ENCODE data around the gene SND1.

The SND1 gene

DNA sequence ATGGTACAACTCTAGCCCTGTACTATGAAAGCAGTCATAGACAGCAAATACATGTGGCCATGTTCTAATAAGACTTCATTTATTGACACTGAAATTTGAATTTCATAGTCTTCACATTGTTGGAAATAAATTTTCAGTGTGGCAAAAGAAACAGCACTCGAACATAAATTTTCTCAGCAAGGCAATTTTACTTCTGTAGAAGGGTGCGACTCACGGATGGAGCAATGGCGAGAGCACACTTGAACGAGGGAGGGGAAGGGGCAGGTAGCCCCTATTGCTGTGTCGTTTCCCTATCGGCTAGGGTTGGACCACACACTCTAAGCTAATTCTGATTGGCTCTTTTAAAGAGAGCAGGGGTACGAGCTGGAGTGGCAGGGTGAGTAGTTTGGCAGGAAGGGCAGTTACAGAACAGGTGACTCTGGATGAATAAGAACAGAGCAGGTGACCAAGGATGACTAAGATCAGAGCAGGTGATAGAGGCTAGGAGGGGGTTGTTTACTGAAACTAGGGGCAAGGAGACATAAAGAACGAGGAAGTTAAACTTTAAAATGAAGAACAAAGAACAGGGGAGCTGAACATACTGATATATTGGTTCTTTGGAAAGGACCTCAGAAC is 327.2 kb downstream of the SND1 start:
- no peak for DNase-seq

DNA sequence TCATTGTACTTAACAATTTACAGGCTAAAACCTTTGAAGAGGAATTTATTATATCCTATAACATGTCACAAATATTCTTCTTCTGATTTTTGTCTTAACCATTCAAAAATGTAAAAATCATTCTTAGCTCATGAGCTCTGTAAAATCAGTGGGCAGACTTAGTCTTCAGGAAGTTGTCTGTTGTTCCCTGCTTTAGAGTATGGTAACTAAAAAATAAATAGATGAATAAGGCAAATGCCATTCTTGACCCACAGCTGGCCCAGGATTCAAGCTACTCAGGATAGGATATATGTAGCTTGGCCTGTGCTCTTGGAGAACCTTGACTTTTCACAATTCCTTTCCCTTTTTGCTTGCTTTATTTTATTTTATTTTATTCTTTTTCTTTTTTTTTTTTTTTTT is 327.7 kb downstream of the SND1 start:
- no peak for DNase-seq

DNA sequence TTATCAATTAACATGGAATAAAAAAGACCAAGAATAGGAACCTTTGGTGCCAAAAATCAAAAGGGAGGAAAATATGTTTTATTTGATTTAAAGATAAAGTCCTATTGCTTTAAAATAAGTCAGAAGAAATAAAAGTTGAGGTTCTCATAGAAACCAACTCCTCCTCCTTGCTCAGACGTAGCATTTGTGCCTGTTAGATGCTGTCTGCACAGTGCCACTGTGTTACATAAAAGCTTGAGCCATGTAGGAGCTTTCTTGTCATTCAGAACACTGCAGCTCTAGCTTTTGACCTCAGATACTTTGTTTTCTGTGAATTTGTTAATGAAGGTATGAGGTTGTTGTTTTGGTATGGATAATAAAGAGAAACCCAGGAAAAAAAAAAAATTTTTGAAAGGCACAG is 328.9 kb downstream of the SND1 start:
- DNase-seq = no peak

DNA sequence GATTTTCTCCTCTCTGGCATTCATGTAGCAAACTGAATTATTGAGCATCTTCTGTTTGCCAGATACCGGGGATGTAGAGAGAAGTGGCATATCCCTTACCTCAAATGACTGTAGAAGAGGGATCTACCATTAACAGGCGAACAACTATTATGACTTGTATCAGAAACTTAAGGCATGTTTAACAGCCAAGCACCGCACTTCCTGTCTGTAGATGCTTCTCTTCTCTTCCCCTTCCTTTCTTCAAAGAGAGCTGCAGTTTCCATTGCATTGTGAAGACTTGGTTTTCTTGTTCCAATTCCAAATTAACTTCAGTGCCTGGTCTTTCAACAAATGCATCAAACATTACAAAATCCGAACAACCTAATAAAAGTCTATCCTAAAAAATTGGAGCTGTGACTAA is 330.0 kb downstream of the SND1 start:
- no peak for DNase-seq

DNA sequence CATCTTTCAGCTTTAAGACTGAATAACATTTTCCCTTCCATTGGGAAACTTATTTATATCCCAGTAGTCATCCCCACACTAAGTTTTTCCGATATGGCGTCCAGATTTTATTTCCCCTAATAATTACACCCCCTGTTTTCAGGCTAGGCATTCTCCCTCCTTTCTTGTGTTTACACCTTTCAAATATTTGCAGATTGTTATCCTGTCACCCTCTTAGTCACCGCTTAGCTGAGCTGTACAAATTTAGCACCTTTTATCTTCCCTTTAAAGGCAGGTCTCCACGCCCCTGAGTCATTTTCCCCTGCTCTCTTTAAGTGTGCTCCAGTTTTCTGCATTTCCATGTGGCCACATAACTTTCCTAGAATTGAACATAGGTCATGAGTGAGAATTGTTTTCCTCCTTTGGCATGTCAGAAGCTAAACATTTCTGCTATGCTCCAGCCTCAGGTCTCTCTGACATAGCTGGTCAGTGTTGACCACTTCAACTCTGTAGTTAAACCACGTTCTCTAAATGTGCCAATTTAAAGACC is 331.9 kb downstream of the SND1 start:
- peak; percentile 9 for DNase-seq

DNA sequence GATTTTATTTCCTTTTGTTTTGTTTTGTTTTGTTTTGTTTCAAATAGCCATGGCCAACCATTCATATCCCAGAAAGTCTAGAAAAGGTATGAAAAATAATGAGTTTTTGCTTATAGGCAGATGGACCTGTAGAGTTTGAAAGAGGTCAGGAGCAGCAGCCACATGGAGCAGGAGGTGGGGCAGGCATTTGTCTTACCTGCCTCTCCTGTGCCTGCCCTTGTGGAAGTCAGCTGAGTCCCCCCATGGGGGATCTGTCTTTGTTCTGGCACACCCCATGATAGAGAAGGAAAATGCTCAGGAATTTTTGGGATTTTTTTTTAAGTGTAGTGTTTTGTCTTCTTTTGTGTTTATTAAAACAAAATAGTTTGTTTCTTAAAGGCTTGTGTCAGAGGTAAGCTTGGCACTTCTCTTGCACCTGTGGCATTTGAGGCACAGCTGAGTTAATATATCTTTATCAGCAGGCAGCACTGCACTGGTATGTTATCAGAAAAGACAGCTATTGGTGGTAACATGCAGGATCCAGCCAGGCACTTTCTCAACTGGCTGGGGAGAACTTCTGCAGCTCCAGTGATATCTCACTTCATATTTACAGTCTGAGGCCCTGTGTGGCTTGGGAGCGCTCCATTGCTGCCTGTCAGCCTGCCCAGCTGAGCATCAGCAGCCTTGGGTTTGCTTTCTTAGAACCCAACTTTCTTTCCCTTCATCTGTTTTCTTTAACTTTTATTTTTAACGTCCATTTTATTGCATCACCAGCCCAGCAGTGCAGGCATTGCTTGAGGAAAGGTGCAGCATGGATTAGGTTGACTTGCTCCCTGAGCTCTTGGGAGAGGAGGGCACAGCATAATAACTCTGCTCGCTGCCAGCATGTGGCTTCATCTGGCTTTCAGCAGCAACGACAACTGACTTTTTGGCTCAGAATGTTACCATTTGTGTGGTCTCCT is 334.9 kb downstream of the SND1 start:
- DNase-seq = no peak

DNA sequence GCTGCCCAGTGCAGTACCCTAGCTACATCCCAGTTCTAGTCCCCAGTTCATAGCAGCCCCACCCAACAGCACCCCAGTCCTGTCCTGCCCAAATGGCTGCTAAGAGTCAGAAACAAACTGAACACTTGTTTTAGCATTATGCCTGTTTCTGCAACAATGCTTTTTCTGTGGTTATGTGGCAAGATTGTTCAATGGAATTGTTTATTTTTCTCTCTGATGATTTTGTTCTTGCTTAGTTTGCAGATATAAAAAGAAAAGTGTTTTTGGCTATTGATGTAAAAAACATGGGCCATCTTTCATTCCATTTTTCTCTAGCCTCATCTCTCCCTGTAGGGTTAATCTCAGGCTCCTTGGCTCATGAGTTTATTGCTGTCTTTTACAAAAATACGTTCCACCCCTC is 336.8 kb downstream of the SND1 start:
- DNase-seq = no peak

DNA sequence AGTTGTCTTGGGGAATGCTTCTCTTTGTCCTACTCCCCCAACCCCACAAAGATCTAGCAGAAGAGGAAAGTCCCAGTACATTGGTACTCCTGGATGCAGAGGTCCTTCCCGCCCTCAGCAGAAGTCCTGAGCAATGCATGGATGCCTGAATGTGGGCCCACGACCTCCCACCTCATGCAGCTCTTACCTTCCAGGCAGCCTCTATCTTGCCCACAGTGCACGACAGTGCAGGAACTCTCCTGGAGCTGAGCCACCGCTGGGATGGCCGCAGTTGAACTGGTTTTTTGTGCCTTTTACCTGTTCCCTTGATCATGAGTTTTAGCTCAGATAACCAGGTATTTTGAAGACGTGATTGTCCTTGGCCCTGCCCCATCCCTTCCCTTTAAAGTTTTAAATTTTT is 341.3 kb downstream of the SND1 start:
- DNase-seq = no peak

DNA sequence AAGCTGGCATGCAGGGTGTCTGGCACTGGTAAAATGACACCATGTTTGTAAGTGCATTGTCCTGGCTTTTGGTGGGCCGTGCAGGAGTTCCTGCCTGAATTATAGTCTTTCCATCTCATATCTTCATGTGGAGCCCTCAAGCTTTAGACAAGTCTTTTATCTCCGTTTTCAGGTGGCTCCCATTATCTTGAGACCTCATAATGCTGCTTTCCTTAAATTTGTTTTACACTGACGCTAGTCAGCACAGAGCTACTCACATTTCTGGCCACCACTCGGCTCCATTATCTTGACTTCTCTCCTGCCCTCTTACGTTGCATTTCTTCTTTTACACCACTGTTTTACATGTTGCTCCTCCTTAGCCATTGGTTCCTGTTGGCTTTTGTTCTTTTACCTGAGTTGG is 342.0 kb downstream of the SND1 start:
- no peak for DNase-seq

DNA sequence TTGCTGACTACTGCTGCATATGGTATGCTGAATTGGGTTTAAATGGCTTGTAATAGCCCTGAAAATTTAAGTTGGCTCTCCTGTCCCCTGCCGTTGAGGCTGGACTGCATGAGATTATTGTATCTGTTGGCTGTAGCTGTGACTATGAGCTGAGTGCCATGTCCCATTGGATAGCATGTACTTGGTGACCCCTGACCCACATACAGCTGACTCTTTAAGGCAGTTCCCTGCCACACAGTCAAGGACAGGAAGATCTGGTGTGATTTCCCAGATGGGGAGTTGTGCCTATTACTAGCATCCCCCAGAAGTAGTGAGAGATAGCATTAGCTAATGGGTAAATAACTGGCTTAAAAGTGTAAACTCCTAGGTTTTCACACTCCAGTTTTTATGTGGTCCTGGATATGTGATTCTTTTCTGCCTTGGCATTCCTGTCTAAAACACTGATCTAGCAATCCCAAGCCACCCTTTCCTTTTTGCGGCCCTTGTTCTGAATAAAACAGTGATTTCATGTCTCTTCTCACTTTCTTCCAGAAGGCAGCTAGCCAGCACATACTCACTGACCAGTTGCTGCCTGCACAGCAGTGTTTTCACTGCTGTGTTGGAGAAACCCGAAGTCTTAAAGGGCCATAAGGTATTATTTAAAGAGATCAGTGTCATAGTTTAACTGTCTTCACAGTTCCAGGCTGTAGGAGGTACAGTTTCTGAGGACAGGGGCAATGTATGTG is 343.3 kb downstream of the SND1 start:
- no peak for DNase-seq

DNA sequence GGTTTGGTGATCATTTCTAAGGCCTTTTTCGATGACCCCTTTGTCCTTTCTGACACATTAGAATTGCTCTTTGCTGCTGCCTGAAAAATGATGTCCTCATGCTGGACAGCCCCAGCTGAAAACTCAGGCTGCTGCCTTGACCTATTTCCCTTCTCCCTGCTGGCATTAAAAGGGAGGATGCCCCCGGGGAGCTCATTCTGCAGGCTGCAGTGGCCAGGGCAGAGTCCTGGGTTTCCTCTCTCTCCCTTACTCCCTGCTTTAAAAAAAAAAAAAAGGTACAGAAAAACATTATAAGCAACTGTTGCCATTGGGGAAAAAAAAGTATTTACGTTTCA is 343.9 kb downstream of the SND1 start:
- DNase-seq = no peak

DNA sequence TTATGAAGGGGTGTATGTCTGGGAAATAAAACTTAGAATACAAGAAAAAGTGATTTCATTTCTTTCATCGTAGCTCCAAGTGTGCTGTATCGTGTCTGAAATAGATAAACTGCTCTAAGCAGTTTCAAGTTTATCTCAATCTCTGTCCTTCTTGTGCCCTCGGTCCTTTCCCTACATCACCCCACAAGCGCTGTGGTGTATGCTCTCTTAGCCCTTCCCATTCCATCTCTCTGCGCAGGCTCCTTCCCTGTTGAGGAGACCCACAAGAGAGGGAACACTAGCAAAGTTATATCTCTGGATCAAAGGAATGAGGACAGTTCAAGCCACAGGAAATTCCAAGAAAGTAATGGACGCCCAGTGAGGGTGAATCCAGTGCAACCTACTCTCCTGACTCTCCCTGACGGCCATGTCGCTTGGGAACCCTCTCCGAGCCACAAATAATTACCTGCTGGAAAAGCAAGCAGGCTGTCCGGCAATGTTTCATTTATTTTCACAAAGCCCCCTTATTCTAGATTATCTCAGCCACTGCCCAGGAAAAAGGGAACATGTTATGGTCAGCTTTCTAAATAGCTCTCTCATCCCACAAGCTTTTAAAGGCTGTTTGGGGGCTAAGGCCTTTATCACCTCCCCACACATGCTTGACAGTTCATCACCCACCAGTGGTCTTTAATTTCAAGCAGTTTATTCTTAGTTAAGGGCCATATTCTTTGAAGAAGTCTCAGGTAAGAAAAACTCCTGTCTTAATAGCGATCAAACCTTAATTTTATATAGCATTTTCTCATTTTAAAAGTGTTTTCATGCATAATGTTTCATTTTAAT is 344.5 kb downstream of the SND1 start:
- no peak for DNase-seq

DNA sequence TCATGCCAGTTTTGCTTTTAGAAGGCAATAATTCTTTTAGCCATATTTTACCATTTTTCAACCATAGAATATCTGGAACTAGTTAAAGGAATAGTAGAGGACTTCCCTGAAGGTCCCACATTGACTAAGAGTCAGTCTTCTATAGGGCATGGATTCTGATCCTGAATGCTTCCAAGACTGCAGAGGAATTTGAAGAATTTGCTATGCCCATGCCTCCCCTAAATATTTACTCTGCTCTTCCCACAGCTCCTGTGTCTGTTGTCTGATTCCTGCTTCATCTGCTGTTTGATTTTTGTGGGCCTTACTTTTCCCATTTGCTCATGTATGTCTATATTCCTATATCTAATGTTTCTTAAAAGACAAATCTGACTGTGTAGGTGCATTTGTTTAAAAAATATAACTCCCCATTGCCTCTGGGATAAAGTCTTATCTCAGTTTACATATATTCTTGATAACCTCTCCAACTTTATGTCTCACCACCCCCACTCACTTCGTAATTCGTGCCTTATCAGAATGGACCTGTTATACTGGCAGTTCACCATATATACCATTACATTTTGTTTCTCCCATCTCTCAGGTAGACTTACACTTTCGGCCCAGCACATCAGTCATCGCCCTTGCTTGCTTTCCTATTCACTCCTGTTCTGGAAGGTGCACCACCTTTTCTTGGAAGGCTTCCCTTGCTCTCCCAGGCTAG is 345.4 kb downstream of the SND1 start:
- DNase-seq = no peak

DNA sequence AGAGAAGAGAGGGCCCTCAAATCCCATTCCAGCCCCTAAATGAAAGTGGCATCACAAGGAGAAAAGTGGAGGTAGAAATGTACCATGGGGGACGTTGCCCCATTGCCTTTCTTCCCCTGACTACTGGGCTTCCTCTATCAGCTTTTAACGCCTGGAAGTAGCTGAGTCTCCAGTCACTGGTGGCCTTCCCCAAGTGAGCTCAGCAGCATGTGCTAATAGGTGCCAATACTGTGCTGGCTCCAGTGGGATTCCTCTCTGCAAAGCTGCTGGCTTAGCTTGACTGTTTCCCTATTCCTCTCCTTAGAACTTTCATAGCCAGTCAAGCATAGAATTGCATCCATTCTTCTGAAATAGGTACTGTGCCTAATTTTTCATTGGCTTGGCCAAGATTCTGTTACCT is 346.7 kb downstream of the SND1 start:
- DNase-seq = no peak

DNA sequence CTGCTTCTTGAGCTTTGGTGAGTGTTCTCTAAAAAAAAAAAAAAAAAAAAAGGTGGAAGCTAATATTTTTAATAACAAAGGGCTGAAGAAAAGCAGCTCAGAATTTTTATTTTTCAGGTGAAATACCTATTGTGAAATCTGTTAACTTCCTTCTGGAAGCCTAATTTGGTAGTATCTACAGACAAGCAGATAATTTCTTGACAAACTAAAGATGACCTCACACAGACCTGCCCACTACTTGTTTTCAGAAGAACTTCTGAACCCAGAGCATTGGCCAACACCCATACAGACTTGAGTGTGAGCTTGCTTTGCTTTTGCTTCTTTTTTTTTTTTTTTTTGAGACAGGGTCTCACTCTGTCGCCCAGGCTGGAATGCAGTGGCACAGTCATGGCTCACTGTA is 348.1 kb downstream of the SND1 start:
- DNase-seq = no peak

DNA sequence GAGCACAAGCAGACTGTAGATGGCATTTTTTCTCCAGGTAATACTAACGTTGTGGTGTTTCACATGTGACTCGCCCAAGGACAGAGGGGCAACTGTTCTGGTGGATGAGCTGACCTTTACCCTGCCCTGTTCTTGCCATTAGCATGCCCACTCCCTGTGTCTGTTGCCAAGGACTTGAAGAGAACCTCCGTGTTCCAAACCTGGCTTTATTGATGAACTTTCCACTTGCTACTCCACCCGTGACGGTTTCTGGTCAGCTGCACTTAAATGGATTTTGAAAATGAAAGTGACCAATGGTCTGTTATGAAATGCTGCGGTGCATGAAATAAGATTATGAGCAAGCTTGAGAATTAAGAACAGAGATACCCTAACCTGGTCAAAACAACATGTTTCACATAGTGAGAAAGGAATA is 348.9 kb downstream of the SND1 start:
- no peak for DNase-seq

DNA sequence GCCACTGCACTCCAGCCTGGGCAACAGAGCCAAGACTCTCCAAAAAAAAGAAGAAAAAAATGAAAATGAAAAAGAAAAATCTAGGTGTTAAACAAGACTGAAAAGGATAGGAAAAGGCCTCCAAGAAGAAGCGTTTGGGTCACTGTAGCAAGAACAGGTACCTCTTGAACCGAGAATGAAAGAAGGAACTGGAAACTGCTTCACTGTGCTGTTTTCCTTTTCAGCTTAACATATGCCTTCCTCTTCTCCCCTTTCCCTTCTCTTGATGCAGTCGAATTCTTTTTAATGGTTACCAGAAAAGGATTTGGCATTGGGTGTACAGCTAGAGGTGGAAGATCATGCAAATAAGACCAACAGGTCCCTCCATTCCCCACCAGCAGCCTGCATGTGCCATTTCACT is 351.2 kb downstream of the SND1 start:
- DNase-seq = no peak

DNA sequence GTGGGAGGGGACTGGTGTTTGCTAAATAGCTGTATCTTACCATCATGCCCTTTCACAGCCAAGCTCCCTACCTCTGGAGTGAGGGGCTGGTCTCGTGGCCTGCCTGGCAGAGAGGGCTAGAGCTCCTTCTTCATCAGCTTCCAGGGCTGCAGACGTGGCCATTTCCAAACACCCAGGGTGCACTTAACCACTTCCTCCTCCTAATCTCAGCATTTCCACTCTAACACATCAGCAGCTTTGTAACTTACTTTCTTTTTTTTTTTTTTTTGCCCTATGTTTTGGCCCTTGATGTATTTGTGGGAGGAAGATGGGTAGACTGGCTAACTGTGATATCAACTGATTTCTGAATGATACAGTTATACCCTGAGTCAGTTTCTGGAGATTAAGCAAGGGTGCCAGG is 351.8 kb downstream of the SND1 start:
- no peak for DNase-seq

DNA sequence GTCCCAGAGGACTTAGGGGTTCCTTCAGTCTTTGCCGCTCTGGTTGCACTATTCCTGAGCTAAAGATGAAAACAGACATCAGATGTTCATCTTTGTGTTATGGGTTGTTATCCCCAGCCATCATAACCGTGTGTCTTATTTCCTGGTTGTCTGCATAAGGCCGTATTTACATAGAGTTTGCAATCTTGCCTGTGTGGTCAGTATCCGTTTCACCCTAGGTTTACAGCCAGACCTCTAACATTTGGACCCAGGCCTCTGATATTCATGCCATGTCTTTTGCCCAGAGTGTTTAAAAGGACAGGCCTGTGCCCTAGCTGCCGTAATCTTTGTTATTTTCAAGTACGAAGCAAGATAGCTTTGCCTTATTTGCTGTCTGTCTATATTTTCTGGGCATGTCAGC is 352.6 kb downstream of the SND1 start:
- DNase-seq = no peak

DNA sequence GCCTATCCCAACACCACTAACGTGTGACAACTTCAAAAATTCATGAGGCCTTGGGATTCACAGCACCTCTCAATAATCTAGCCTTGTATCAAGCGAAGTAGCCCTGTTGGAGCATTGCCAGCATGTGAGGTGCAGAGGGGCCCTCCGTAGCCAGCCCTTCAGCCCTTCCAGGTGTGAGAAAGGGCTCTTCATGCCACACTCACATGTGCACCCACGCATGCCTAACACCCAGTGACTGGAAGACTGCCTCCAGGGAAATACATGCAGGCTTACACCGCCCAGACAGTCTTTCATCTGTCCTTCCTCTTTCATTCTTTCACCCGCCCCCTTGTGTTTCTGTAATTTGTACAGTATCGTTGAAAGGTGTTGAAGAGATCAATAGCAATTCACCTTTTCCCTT is 353.1 kb downstream of the SND1 start:
- no peak for DNase-seq

DNA sequence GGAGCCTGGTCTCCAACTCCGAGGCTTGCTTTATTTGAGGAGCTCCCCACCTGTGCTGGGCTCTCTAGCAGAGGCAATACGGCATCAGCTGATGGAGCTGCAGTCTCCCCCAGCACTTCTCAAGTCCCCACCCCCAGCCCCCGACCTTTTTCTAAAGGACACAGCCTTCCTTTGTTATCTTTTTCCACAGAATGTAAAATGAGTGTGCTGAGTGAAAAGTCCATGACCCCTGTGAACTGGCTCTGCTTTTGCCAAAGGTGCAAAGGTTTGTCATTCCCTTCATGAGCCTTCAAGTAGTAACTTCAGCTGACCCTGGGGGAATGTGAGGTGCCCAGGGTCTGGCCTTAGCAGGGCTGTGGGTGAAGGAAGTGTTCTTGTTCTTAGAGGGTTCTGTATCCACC is 353.8 kb downstream of the SND1 start:
- DNase-seq = no peak
